Upper lobe of right lung (tissue), 1 donor: ENCODE results near the gene ADGRD2. TPM values are rescaled to one million over a fixed set of nuclear protein-coding genes. Genes with fewer than 3 reads are reported as not detected.
A peak's percentile ranks its signal among the peaks of the same experiment; 100 is the strongest.

ENCODE experiments used
- ATAC-seq: fragments of 200-7000 bp; cut with Tn5 transposase; one replicate; pipeline ENCODE4 v1.9.1; 2020; ENCODE audit warnings: mild to moderate bottlenecking, moderate library complexity
- DNase-seq: peaks from one replicate; pipeline ENCODE4 v3.0.0-alpha.2; 2020
- H3K27ac ChIP-seq: fragments of 200-600 bp; one replicate; pipeline ENCODE4 v1.8.0; 2022
- H3K27me3 ChIP-seq: fragments of 200-600 bp; one replicate; pipeline ENCODE4 v1.8.0; 2022; ENCODE audit warnings: mild to moderate bottlenecking
- H3K36me3 ChIP-seq: fragments of 200-600 bp; one replicate; pipeline ENCODE4 v1.8.0; 2022
- H3K4me1 ChIP-seq: fragments of 200-600 bp; one replicate; pipeline ENCODE4 v1.8.0; 2022
- H3K4me3 ChIP-seq: fragments of 200-600 bp; one replicate; pipeline ENCODE4 v1.8.0; 2022; ENCODE audit warnings: mild to moderate bottlenecking
- H3K9me3 ChIP-seq: fragments of 200-600 bp; one replicate; pipeline ENCODE4 v1.8.0; 2022
- intact Hi-C: fragments of 100-400 bp; cut with DNase I; formaldehyde crosslinking; loops from one replicate; pipeline ENCODE4 v1.11.0; 2022
- total RNA-seq: library from RNA; stranded (reverse); fragmentation: NEBNext Ultra II Directional; extraction: Animal tissue kit (Norgen Biotek cat#: 25700); gene quantifications from one replicate; pipeline ENCODE4 v1.2.1, GENCODE V29; 2021
- TF ChIP-seq, protein P1 (sequence below): fragments of 200-600 bp; IDR thresholded peaks from one replicate; pipeline ENCODE4 v1.8.0; 2022; ENCODE audit warnings: antibody characterized with exemption
- donor health status: DM: no; HTN: yes; CAD: no; lungs with severe emphysema.

Gene ADGRD2
- total RNA-seq, 1 donor from 2014 or later, result not detected

DNA sequence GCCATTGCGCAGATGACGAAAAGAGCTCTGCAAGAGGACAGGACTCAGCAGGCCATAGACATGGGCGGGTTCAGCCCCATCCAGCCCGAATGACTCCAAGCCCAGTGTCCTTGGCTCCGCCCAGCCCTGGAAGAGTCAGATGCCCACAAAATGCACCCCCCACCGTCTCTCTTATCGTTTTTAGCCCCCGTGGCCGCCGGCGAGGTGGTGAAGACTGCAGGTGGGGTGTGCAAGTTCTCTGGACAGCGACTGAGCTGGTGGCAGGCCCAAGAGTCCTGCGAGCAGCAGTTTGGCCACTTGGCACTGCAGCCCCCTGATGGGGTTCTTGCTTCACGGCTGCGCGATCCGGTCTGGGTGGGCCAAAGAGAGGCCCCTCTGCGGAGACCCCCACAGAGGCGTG, 2.1 kb downstream of the ADGRD2 start:
- Histone ChIP-seq H3K4me1 (no peaks in the 10 kb centered on the region), H3K36me3 (no peaks in the 10 kb centered on the region), H3K9me3 (no peaks in the 10 kb centered on the region), H3K27ac (no peak overlapping the region), H3K27me3 (peaks cover 52% of the 10 kb centered on the region), H3K4me3 (no peak overlapping the region)
- ATAC-seq, result no peak
- intact Hi-C loops, result no loop called here
- TF ChIP-seq, protein P1, sequence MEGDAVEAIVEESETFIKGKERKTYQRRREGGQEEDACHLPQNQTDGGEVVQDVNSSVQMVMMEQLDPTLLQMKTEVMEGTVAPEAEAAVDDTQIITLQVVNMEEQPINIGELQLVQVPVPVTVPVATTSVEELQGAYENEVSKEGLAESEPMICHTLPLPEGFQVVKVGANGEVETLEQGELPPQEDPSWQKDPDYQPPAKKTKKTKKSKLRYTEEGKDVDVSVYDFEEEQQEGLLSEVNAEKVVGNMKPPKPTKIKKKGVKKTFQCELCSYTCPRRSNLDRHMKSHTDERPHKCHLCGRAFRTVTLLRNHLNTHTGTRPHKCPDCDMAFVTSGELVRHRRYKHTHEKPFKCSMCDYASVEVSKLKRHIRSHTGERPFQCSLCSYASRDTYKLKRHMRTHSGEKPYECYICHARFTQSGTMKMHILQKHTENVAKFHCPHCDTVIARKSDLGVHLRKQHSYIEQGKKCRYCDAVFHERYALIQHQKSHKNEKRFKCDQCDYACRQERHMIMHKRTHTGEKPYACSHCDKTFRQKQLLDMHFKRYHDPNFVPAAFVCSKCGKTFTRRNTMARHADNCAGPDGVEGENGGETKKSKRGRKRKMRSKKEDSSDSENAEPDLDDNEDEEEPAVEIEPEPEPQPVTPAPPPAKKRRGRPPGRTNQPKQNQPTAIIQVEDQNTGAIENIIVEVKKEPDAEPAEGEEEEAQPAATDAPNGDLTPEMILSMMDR, result no peak
- peak; percentile 56 for DNase-seq

DNA sequence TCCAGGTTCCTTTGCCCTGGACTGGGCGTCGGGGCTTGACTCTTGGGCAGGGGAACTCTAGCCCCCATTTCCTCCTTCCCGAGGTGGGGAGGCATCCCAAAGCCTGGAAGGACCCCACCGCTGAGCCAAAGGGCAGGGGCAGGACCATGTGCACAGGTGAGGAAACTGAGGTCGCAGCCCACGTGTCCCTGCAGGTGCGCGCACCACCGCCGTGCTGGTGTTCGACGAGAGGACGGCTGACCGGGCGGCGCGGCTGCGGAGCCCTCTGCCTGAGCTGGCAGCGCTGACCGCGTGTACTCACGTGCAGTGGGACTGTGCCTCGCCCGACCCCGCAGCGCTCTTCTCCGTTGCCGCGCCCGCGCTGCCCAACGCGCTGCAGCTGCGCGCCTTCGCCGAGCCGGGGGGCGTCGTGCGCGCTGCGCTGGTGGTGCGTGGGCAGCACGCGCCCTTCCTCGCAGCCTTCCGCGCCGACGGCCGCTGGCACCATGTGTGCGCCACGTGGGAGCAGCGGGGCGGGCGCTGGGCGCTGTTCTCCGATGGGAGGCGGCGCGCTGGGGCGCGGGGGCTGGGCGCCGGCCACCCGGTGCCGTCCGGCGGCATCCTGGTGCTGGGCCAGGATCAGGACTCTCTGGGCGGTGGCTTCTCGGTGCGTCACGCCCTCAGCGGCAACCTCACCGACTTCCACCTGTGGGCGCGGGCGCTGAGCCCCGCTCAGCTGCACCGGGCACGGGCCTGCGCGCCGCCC, 2.8 kb downstream of the ADGRD2 start:
- TF ChIP-seq, protein P1, result no peak
- intact Hi-C loops, result no loop called here
- Histone ChIP-seq H3K36me3 (no peaks in the 10 kb centered on the region), H3K27ac (no peak overlapping the region), H3K4me3 (no peak overlapping the region), H3K4me1 (no peaks in the 10 kb centered on the region), H3K27me3 (peaks cover 50% of the 10 kb centered on the region), H3K9me3 (no peaks in the 10 kb centered on the region)
- ATAC-seq (no peak), DNase-seq (peak; percentile 42)

DNA sequence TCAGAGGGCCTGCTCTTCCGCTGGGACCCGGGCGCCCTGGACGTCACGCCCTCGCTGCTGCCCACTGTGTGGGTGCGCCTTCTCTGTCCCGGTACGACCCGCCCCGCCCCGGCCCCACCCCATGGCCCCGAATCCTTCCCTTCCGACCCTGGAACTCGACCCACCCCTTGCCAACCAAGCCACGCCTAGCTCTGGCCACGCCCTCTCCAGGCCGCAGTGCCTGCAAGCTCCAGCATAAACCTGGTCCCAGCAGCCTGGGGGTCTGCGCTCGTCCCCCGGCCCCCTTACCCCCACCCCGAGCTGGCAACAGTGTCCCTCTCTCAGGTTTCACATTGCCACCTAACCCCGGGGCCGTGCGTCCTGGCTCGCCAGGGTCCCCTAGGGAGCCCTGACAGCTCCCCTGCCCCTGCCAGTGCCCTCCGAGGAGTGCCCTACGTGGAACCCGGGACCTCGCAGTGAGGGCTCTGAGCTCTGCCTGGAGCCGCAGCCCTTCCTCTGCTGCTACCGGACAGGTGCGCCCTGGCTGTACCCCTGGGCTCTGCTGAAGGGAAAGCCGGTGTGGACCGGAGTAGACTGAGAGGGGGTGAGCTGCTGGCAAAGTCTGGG, 3.4 kb downstream of the ADGRD2 start:
- Histone ChIP-seq H3K27me3 (peaks cover 50% of the 10 kb centered on the region), H3K27ac (no peak overlapping the region), H3K4me1 (no peaks in the 10 kb centered on the region), H3K36me3 (no peaks in the 10 kb centered on the region), H3K4me3 (no peak overlapping the region), H3K9me3 (no peaks in the 10 kb centered on the region)
- DNase-seq, result peak; percentile 56
- TF ChIP-seq, protein P1, result no peak
- intact Hi-C loops, result no loop called here
- ATAC-seq, result no peak

DNA sequence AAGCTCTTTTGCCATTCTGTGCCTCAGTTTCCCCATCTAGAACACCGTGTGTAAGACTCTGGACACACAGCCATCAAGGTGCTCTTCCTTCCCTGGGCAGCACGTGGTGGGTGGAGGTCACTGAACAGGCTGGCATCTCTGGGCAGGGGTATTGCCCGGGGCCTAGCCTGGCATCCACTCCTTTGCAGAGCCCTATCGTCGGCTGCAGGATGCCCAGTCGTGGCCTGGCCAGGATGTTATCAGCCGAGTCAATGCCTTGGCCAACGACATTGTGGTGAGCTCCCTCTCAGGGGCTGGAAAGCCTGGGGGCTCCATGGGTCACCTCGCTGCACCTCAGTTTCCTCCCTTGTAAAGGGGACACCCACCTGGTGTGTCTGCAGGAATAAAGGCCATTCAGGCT, 4.0 kb downstream of the ADGRD2 start:
- intact Hi-C loops, result no loop called here
- Histone ChIP-seq H3K27me3 (peaks cover 50% of the 10 kb centered on the region), H3K27ac (no peak overlapping the region), H3K4me1 (no peaks in the 10 kb centered on the region), H3K36me3 (no peaks in the 10 kb centered on the region), H3K4me3 (no peak overlapping the region), H3K9me3 (no peaks in the 10 kb centered on the region)
- TF ChIP-seq, protein P1, result no peak
- no peak for DNase-seq
- ATAC-seq, result no peak

DNA sequence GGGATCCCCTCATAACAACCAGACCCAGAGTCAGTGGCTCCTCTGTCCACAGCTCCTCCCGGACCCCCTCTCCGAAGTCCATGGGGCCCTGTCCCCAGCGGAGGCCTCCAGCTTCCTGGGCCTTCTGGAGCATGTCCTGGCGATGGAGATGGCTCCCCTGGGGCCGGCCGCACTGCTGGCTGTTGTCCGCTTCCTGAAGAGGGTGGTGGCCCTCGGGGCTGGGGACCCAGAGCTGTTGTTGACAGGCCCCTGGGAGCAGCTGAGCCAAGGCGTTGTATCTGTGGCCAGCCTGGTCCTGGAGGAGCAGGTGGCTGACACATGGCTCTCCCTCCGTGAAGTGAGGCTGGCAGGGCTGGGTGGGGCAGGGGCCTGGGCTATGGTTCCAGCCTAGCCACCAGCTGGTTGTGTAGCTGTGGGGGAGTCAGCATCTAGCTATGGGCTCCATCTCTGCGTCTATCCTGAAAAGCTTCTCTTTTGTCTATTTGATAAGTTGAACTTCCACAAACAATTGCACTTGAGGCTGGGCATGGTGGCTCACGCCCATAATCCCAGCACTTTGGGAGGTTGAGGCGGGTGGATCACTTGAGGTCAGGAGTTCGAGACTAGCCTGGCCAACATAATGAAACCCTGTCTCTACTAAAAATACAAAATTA, 4.7 kb downstream of the ADGRD2 start:
- Histone ChIP-seq H3K9me3 (no peaks in the 10 kb centered on the region), H3K4me1 (no peaks in the 10 kb centered on the region), H3K27me3 (peaks cover 46% of the 10 kb centered on the region), H3K36me3 (no peaks in the 10 kb centered on the region), H3K4me3 (no peak overlapping the region), H3K27ac (no peak overlapping the region)
- intact Hi-C loops, result no loop called here
- no peak for ATAC-seq
- DNase-seq, result peak; percentile 53
- TF ChIP-seq, protein P1, result no peak
